SU-DHL-6 (cell line): Measurements from ENCODE around the gene FRMD8.

ENCODE experiments used
- CTCF ChIP-seq: fragments of 200-600 bp; sonication (generic); IDR thresholded peaks from one replicate; pipeline ENCODE4 v1.5.1; 2017; ENCODE audit warnings: antibody characterized with exemption, mild to moderate bottlenecking, low read length, moderate library complexity; ENCODE audit not compliant: insufficient read depth, poor library complexity, severe bottlenecking
- EZH2phosphoT487 ChIP-seq: fragments of 200-600 bp; sonication (generic), shearing (Covaris generic); conservative IDR thresholded peaks from 2 replicates; pipeline ENCODE4 v1.6.1; 2018; ENCODE audit warnings: mild to moderate bottlenecking, antibody characterized with exemption, low read length, moderate library complexity, mixed read lengths

GRCh38 chr11:65392186-65392829, 5.9 kb downstream of the FRMD8 start:
- no peak for TF ChIP-seq CTCF
- no peak for TF ChIP-seq EZH2phosphoT487
